HG03558 (cell line): ENCODE measurements around the gene HSPA1B.
A peak's percentile ranks its signal among the peaks of the same experiment; 100 is the strongest.
"Not testable (repeated sequence)": the region's sequence is repeated elsewhere in the genome, so short reads cannot be mapped to it uniquely, and the experiment has no call there.

Source experiments
- ATAC-seq: cut with Tn5 transposase; IDR thresholded peaks from one replicate; pipeline ENCODE4 v1.9.1; 2021; ENCODE audit warnings: moderate number of reproducible peaks; ENCODE audit not compliant: unreplicated experiment; ENCODE audit errors: extremely low read depth

The HSPA1B gene

GRCh38 chr6:31851485-31851832 is 23.9 kb downstream of the HSPA1B start:
- no peak for ATAC-seq

- not testable (repeated sequence) for ATAC-seq
These were observed 24.6 kb downstream of the HSPA1B start for GRCh38 chr6:31851980-31852718.

- ATAC-seq = not testable (repeated sequence)
These were observed 30.2 kb downstream of the HSPA1B start for GRCh38 chr6:31857774-31858173.

- no peak for ATAC-seq
These were observed 31.2 kb downstream of the HSPA1B start for GRCh38 chr6:31858707-31859106.

GRCh38 chr6:31859923-31860322 is 32.4 kb downstream of the HSPA1B start:
- ATAC-seq = no peak

- ATAC-seq = no peak
These were observed 32.8 kb downstream of the HSPA1B start for GRCh38 chr6:31860349-31860748.

GRCh38 chr6:31861150-31861549 is 33.6 kb downstream of the HSPA1B start:
- no peak for ATAC-seq

- ATAC-seq = no peak
These were observed 34.4 kb downstream of the HSPA1B start for GRCh38 chr6:31861919-31862343.

GRCh38 chr6:31862344-31863235 is 35.1 kb downstream of the HSPA1B start, which contains the start of gene NEU1:
TSS of gene NEU1 (minus strand) at chr6:31862821. CDS start at chr6:31862776, 45 bp downstream.
- peak; percentile 77 for ATAC-seq

- ATAC-seq = not testable (repeated sequence)
These were observed 36.6 kb downstream of the HSPA1B start for GRCh38 chr6:31864123-31864562.

- no peak for ATAC-seq
These were observed 37.3 kb downstream of the HSPA1B start for GRCh38 chr6:31864818-31865204.

GRCh38 chr6:31865205-31866118 is 37.9 kb downstream of the HSPA1B start:
- no peak for ATAC-seq

- ATAC-seq = not testable (repeated sequence)
These were observed 41.1 kb downstream of the HSPA1B start for GRCh38 chr6:31868658-31868971.

GRCh38 chr6:31869343-31869742 is 41.8 kb downstream of the HSPA1B start:
- ATAC-seq = no peak

GRCh38 chr6:31870385-31870921 is 42.9 kb downstream of the HSPA1B start:
- no peak for ATAC-seq

- ATAC-seq = no peak
These were observed 43.6 kb downstream of the HSPA1B start for GRCh38 chr6:31871046-31871659.

GRCh38 chr6:31874084-31874670 is 46.6 kb downstream of the HSPA1B start:
- no peak for ATAC-seq

GRCh38 chr6:31874836-31875572 is 47.5 kb downstream of the HSPA1B start:
- no peak for ATAC-seq

- no peak for ATAC-seq
These were observed 48.3 kb downstream of the HSPA1B start for GRCh38 chr6:31875877-31876276.
